MG63 (cell line): ENCODE data around the gene SFR1. TPM values are rescaled to one million over a fixed set of nuclear protein-coding genes. Genes with fewer than 3 reads are reported as not detected.

ENCODE experiments used
- DNase-seq: peaks from one replicate; pipeline ENCODE4 v3.0.0-alpha.2; 2020
- H3K27me3 ChIP-seq: fragments of 250-450 bp; sonication (Bioruptor Pico); 2 replicates; pipeline ENCODE4 v1.5.1; 2020; ENCODE audit warnings: mild to moderate bottlenecking, moderate library complexity
- H3K36me3 ChIP-seq: fragments of 250-450 bp; sonication (Bioruptor Pico); 2 replicates; pipeline ENCODE4 v1.5.1; 2020; ENCODE audit warnings: mild to moderate bottlenecking, moderate library complexity
- H3K4me3 ChIP-seq: fragments of 250-450 bp; sonication (Bioruptor Pico); 2 replicates; pipeline ENCODE4 v1.5.1; 2020; ENCODE audit warnings: mild to moderate bottlenecking, moderate library complexity
- H3K9me3 ChIP-seq: fragments of 250-450 bp; sonication (Bioruptor Pico); 2 replicates; pipeline ENCODE4 v1.5.1; 2020; ENCODE audit warnings: mild to moderate bottlenecking, moderate library complexity
- total RNA-seq: library from RNA; depleted of rRNA; stranded (reverse); fragments of >200 nt; shearing (Covaris generic); gene quantifications from 2 replicates; pipeline ENCODE4 v1.2.3, GENCODE V29; 2014; ENCODE audit warnings: low replicate concordance; rRNA removed

Gene SFR1, protein sequence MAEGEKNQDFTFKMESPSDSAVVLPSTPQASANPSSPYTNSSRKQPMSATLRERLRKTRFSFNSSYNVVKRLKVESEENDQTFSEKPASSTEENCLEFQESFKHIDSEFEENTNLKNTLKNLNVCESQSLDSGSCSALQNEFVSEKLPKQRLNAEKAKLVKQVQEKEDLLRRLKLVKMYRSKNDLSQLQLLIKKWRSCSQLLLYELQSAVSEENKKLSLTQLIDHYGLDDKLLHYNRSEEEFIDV
- 6.6 and 11.1 TPM in 2 replicates for total RNA-seq

DNA sequence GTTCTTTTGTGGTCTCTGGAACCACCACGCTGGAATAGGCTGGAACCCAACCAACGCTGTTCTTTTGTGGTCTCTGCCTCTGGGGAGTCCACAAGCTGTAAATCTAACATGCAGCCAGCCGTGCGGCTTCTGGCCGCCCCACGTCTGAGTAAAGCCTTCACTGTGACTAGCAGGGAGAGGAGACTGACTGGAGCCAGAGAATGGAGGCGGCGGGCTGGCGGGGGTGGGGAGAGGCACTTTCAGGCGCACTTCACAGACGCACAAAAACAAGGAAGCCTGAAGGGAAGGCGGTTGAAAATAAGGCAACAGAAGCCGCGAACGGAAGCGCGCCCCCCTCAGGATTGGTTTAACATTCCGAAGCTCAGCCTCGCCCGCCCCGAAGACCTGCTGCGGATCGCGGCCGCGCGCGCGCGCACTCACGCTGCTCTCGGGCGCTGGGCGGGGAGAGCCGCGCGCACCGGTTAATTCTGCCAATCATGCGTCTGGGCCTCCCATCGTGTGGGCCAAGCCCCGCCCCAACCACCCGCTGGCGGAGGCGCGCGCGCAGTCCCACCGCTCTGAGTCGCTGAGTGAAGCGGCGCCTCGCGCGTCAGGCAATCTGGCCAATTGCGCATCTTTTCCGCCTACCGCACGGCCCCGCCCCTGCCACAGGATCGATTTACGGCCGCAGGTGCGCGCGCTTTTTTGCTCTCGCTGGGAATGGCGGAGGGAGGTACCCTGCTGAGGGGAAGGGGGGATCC is at the start of gene SFR1:
SFR1 (plus strand) TSS at position 687 of the 740 bp plus-strand sequence; CDS start at position 700, 13 bp downstream.
- no peaks in the 10 kb centered on the region for H3K9me3 ChIP-seq
- peak within 1 kb of the TSS; percentile 74 for H3K4me3 ChIP-seq
- DNase-seq, result peak; percentile 97
- no peaks in the 10 kb centered on the region for H3K27me3 ChIP-seq
- no peaks in the 10 kb centered on the region for H3K36me3 ChIP-seq

- Histone ChIP-seq H3K4me3 (no peak overlapping the region), H3K36me3 (no peaks in the 10 kb centered on the region), H3K9me3 (no peaks in the 10 kb centered on the region), H3K27me3 (no peaks in the 10 kb centered on the region)
- DNase-seq, result no peak
Observed at GRCh38 chr10:104072786-104073185, 49.2 kb upstream of the SFR1 start.

DNA sequence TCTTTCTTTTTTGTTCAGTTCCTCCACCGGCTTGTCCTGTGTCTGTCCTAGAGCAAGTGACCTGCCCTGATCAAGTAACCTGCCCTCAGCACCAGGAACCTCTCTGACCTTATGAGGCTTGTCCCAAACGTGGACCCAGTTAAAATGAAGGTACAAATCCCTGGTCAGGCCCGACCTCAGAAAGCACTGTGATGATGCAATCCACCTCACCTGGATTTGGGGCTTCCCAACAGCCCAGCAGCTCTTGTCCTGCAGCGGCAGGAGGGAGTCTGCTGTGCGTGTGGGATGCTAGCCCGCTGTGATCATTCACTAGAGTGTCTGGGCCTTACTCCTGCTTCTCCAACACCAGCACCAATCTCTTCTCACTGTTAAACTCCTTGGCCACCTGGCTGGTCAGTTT is 47.5 kb upstream of the SFR1 start:
- no peak for DNase-seq
- Histone ChIP-seq H3K36me3 (no peaks in the 10 kb centered on the region), H3K27me3 (no peaks in the 10 kb centered on the region), H3K9me3 (no peaks in the 10 kb centered on the region), H3K4me3 (no peak overlapping the region)

DNA sequence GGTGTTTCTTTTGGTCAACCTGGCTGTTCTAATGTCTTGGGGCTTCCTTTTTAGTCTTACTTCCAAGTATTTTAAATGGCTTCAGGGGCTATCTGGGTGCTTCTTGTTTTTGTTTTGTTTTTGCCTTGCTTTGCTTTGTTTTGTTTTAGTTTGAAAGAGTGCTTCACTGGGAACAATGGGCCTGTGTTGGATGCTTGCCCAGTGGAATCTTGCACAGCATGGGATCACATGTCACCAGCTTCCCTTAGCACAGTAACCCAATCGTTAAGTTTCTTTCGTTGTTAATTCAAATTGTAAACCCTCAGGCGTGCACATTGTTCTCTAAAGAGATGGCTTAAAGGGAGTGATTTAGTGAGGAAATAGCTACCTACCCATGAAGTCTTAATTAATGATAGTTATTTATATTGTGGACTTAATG is 45.2 kb upstream of the SFR1 start:
- DNase-seq, result no peak
- Histone ChIP-seq H3K4me3 (no peak overlapping the region), H3K36me3 (no peaks in the 10 kb centered on the region), H3K27me3 (no peaks in the 10 kb centered on the region), H3K9me3 (no peaks in the 10 kb centered on the region)

- no peaks in the 10 kb centered on the region for H3K9me3 ChIP-seq
- no peaks in the 10 kb centered on the region for H3K36me3 ChIP-seq
- DNase-seq, result no peak
- H3K4me3 ChIP-seq, result no peak overlapping the region
- H3K27me3 ChIP-seq, result no peaks in the 10 kb centered on the region
Observed at GRCh38 chr10:104077247-104077646, 44.7 kb upstream of the SFR1 start.

DNA sequence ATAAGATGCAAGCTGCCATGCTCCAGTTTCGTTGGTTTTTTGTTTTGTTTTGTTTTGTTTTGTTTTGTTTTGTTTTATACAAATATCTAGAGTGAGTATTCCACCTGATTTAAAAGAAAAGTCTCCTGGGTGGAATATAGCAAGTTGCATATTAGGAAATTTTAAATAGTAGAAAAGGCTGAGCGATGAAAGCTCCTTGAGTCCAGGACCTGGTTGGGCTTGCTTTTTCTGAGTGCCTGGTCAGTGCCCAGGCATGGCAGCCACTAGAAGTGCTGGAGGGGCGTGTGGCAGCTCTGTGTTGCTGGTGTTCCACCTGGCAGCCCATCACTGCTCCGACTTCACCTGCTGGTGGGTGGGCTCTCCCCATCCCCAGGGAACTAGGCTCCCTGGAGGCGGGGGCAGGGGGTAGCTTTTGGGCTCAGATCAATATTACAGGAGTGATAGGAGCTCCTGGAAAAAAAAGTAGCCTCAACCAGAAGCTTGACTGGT is 44.3 kb upstream of the SFR1 start:
- Histone ChIP-seq H3K4me3 (no peak overlapping the region), H3K27me3 (no peaks in the 10 kb centered on the region), H3K9me3 (no peaks in the 10 kb centered on the region), H3K36me3 (no peaks in the 10 kb centered on the region)
- DNase-seq, result no peak

GRCh38 chr10:104080762-104081161 is 41.2 kb upstream of the SFR1 start:
- Histone ChIP-seq H3K27me3 (no peaks in the 10 kb centered on the region), H3K9me3 (no peaks in the 10 kb centered on the region), H3K36me3 (no peaks in the 10 kb centered on the region), H3K4me3 (no peak overlapping the region)
- no peak for DNase-seq

DNA sequence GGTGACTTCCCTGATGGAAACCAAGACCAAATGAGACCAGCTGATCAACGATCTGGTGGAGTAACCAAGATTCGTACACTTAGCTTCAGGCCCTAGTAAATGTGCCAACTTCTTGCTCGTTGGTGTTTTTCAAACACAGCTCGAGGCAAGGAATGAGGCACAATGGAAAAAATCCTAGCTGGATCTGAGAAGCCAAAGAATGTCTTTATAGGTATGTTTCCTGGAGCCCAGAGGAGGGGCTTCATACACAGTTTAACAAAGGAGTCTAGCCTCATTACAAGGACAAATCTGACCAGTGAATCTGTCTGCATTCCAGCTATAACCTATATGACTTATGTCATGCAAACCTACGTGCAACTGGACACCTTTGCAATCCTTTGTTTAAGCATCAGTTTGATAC is 40.0 kb upstream of the SFR1 start:
- H3K27me3 ChIP-seq, result no peaks in the 10 kb centered on the region
- no peak overlapping the region for H3K4me3 ChIP-seq
- no peaks in the 10 kb centered on the region for H3K9me3 ChIP-seq
- H3K36me3 ChIP-seq, result no peaks in the 10 kb centered on the region
- DNase-seq, result no peak

DNA sequence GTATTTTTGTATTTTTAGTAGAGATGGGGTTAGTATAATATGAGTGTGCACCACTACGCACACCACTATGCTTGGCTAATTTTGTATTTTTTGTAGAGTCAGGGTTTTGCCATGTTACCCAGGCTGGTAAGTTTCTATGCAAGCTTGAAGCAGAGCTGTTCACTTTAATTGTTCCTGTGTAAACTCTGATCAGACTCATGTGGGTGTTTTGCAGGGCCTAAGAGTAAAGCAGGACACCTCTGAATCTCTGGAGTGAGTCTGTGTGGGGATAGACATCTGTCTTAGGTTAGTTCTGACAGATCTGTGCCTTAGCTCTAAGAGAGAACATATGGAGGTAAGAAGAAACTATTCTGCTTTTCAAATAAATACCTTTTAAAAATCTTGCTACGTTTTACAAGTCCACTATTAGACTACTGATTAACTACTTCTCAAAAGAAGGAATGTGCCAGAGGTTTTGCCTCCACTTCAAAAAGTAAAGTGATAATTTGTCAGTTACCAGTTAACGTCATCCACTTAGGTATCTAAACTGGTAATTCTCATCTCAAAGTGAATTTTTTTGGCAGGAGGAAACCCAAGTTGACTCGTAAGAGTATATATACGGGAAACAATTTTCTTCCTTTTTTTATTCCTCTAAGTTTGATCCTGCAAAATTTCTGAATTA is 37.4 kb upstream of the SFR1 start:
- Histone ChIP-seq H3K9me3 (no peaks in the 10 kb centered on the region), H3K4me3 (no peak overlapping the region), H3K36me3 (no peaks in the 10 kb centered on the region), H3K27me3 (no peaks in the 10 kb centered on the region)
- DNase-seq, result no peak

- no peak for DNase-seq
- no peaks in the 10 kb centered on the region for H3K36me3 ChIP-seq
- no peaks in the 10 kb centered on the region for H3K27me3 ChIP-seq
- no peak within 1 kb of the TSS for H3K4me3 ChIP-seq
- H3K9me3 ChIP-seq, result no peaks in the 10 kb centered on the region
Observed at GRCh38 chr10:104085801-104086400, 36.1 kb upstream of the SFR1 start, which contains the start of gene COL17A1. Gene COL17A1, minus strand, starts transcription at chr10:104085880. Its CDS starts 5,207 bp downstream, at chr10:104080673.

DNA sequence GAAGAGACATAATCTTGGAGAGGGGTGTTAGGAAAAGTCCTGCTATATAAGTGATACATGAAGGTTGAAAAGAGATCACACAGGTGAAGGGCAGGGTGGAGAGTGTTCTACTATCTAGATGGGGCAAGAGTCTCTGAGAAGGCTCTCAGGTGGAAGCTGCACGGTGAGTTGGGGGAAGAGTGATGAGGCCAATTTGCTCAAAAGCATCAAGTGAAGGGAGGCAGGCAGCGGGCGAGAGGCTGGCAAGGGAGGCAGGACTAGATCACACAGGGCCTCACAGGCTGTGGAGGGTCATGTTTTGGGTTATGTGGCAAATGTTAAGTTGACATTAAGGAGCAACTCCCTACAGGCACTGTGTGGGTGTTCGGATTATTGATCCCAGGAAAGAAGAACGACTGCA is 33.7 kb upstream of the SFR1 start:
- no peaks in the 10 kb centered on the region for H3K27me3 ChIP-seq
- peaks cover 4% of the 10 kb centered on the region for H3K9me3 ChIP-seq
- no peak overlapping the region for H3K4me3 ChIP-seq
- no peaks in the 10 kb centered on the region for H3K36me3 ChIP-seq
- no peak for DNase-seq

- H3K9me3 ChIP-seq, result peaks cover 11% of the 10 kb centered on the region
- H3K36me3 ChIP-seq, result no peaks in the 10 kb centered on the region
- H3K27me3 ChIP-seq, result no peaks in the 10 kb centered on the region
- H3K4me3 ChIP-seq, result no peak overlapping the region
- DNase-seq, result no peak
Observed at GRCh38 chr10:104089621-104090020, 32.4 kb upstream of the SFR1 start.

GRCh38 chr10:104090611-104091010 is 31.4 kb upstream of the SFR1 start:
- Histone ChIP-seq H3K27me3 (no peaks in the 10 kb centered on the region), H3K36me3 (no peaks in the 10 kb centered on the region), H3K4me3 (no peak overlapping the region), H3K9me3 (peaks cover 11% of the 10 kb centered on the region)
- DNase-seq, result no peak

DNA sequence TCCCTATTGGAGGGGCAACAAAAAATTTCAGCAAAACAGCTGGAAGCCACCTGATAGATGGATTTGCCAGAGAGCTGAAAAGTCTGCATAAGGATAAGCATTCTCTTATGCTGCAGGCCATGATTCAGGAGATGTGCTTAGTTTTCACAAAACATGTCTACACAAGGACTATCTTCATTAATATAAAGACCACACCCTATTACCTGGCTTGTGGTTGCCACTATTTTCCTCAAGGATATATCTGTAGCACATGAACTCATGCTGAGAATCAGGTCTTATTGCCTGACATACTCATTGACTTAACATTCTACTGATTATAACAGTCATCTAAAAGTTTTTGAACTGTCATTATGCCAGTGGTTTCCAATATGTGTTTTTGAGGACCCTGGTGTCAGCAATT is 29.2 kb upstream of the SFR1 start:
- Histone ChIP-seq H3K27me3 (no peaks in the 10 kb centered on the region), H3K4me3 (no peak overlapping the region), H3K9me3 (peaks cover 19% of the 10 kb centered on the region), H3K36me3 (no peaks in the 10 kb centered on the region)
- no peak for DNase-seq

DNA sequence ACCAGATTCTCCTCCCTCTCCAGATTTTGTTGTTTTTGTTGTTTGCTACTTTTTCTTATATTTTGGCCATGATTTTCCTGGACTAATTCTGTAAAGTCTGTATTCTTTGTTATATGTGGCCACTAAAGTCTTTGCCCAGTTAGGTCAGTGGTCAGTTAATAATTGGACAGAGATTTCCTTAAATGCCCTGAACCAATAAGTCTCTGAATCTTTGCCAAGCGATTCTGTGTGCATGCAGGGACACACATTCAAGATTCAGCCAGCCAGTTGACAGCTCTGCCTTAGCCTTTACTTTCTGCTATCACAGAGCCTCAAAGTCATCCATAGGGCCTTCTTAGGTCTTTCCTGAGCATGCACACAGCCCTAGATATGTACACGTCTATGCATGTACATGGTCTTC is 25.3 kb upstream of the SFR1 start:
- Histone ChIP-seq H3K9me3 (peaks cover 19% of the 10 kb centered on the region), H3K27me3 (no peaks in the 10 kb centered on the region), H3K36me3 (no peaks in the 10 kb centered on the region), H3K4me3 (no peak overlapping the region)
- no peak for DNase-seq

GRCh38 chr10:104098358-104098925 is 23.5 kb upstream of the SFR1 start:
- DNase-seq, result no peak

DNA sequence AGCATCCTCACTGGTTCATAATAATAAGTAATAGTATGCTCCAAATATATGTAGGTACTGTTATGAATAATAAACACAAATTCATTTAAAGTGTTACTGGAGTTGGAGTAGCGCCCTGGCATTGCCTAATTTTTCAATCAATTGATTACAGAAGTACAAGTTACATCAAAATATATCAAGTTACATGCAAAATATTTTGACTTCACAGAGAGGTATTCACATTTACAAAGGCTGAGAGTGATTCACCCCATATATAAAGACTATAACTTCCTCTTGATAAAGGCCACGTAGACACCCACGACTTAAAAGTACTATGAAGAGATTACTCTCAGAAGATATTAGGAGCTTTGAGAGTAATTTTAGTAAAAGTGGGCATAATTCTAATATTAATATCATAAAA is 22.7 kb upstream of the SFR1 start:
- DNase-seq, result no peak

More at GRCh38 chr10:104098358-104098925, 23.5 kb upstream of the SFR1 start:
- H3K9me3 ChIP-seq, result peaks cover 13% of the 10 kb centered on the region
- no peak overlapping the region for H3K4me3 ChIP-seq
- H3K27me3 ChIP-seq, result no peaks in the 10 kb centered on the region
- no peaks in the 10 kb centered on the region for H3K36me3 ChIP-seq

More for the DNA sequence above, 22.7 kb upstream of the SFR1 start:
- Histone ChIP-seq H3K9me3 (peaks cover 8% of the 10 kb centered on the region; the same call in 1 of the 2 replicates), H3K27me3 (no peaks in the 10 kb centered on the region), H3K36me3 (no peaks in the 10 kb centered on the region), H3K4me3 (no peak overlapping the region)
